Fibroblast of the aortic adventitia (primary cell): ENCODE data around the gene COPS3. TPM values are rescaled to one million over a fixed set of nuclear protein-coding genes. Genes with fewer than 3 reads are reported as not detected.

ENCODE experiments used
- DNase-seq: peaks from one replicate; pipeline ENCODE4 v3.0.0-alpha.2; 2010; ENCODE audit warnings: low read depth
- H3K4me3 ChIP-seq: 2 replicates; pipeline ENCODE4 v1.5.1; 2011; ENCODE audit warnings: low read depth, mild to moderate bottlenecking, control low read depth, low read length, moderate library complexity
- CTCF ChIP-seq: IDR thresholded peaks from 2 replicates; pipeline ENCODE4 v1.5.1; 2011; ENCODE audit warnings: mild to moderate bottlenecking, low read length, control low read depth, inconsistent platforms; ENCODE audit not compliant: insufficient read depth
- total RNA-seq: library from RNA; depleted of rRNA; stranded (reverse); fragments of >200 nt; gene quantifications from 2 replicates; pipeline ENCODE4 v1.2.3, GENCODE V29; 2012; ENCODE audit warnings: low replicate concordance

The COPS3 gene
- total RNA-seq, 1 donor: 124 TPM

- H3K4me3 ChIP-seq: no peak overlapping the region
- no peak for DNase-seq
- no peak for TF ChIP-seq CTCF
Measured at GRCh38 chr17:17227608-17228520, 53.2 kb downstream of the COPS3 start.

GRCh38 chr17:17226451-17227265 is 54.4 kb downstream of the COPS3 start:
- DNase-seq: no peak
- TF ChIP-seq CTCF: no peak
- no peak overlapping the region for H3K4me3 ChIP-seq

- no peak for DNase-seq
- TF ChIP-seq CTCF: no peak
- no peak overlapping the region for H3K4me3 ChIP-seq
Measured at GRCh38 chr17:17225901-17226300, 55.1 kb downstream of the COPS3 start.

GRCh38 chr17:17224137-17224536 is 56.9 kb downstream of the COPS3 start:
- H3K4me3 ChIP-seq: no peak overlapping the region
- no peak for DNase-seq
- TF ChIP-seq CTCF: no peak

- DNase-seq: no peak
- TF ChIP-seq CTCF: no peak
- H3K4me3 ChIP-seq: no peak overlapping the region
Measured at GRCh38 chr17:17223736-17224135, 57.3 kb downstream of the COPS3 start.

- no peak for TF ChIP-seq CTCF
- no peak overlapping the region for H3K4me3 ChIP-seq
- no peak for DNase-seq
Measured at GRCh38 chr17:17221329-17221728, 59.7 kb downstream of the COPS3 start.
